ENCODE measurements around the gene ITIH4. TPM values are rescaled to one million over a fixed set of nuclear protein-coding genes. Genes with fewer than 3 reads are reported as not detected.

Gene ITIH4
- total RNA-seq, 1 experiment from 2014 or later: 0.14 TPM

DNA sequence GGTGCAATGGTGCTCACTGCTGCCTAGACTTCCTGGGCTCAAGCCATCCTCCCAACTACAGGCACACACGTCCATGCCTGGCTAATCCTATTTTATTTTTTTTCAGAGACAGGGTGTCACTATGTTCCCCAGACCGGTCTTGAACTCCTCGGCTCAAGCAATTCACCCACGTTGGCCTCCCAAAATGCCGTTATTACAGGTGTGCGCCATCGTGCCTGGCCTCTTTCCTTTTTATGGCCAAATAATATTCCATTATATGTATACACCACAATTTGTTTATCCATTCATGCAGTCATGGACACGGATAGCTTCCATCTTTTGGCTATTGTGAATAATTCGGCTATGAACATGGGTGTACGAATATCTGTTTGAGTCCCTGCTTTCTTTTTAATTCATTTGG lies 58.8 kb downstream of the ITIH4 start:
- H3K27me3 ChIP-seq (ENCODE audit: control insufficient read depth, insufficient read depth, low read length): no peaks in the 10 kb centered on the region
- no peak overlapping the region for H3K4me3 ChIP-seq (ENCODE audit: insufficient read depth, low read depth, low read length)
- H3K36me3 ChIP-seq (replicated peaks; ENCODE audit: control insufficient read depth, insufficient read depth, low read length): peaks cover 4% of the 10 kb centered on the region; the same call in 1 of the 2 replicates
- no peak for DNase-seq

GRCh38 chr3:52771334-52771681 lies 59.2 kb downstream of the ITIH4 start:
- DNase-seq: peak; percentile 32
- peak overlapping the region; percentile 81 for H3K4me3 ChIP-seq (ENCODE audit: insufficient read depth, low read depth, low read length)
- H3K36me3 ChIP-seq (replicated peaks; ENCODE audit: control insufficient read depth, insufficient read depth, low read length): peaks cover 4% of the 10 kb centered on the region; the same call in 1 of the 2 replicates
- H3K27me3 ChIP-seq (ENCODE audit: control insufficient read depth, insufficient read depth, low read length): no peaks in the 10 kb centered on the region

- no peaks in the 10 kb centered on the region for H3K27me3 ChIP-seq (ENCODE audit: control insufficient read depth, insufficient read depth, low read length)
- peaks cover 5% of the 10 kb centered on the region for H3K36me3 ChIP-seq (replicated peaks; ENCODE audit: control insufficient read depth, insufficient read depth, low read length)
- peak; percentile 97 for DNase-seq
- H3K4me3 ChIP-seq (ENCODE audit: insufficient read depth, low read depth, low read length): peak within 1 kb of the TSS; percentile 81
Measured at GRCh38 chr3:52770496-52771333, 59.8 kb downstream of the ITIH4 start, which contains the start of gene NEK4. Gene NEK4 (minus strand): TSS chr3:52770940. CDS start chr3:52770746, 194 bp downstream.

DNA sequence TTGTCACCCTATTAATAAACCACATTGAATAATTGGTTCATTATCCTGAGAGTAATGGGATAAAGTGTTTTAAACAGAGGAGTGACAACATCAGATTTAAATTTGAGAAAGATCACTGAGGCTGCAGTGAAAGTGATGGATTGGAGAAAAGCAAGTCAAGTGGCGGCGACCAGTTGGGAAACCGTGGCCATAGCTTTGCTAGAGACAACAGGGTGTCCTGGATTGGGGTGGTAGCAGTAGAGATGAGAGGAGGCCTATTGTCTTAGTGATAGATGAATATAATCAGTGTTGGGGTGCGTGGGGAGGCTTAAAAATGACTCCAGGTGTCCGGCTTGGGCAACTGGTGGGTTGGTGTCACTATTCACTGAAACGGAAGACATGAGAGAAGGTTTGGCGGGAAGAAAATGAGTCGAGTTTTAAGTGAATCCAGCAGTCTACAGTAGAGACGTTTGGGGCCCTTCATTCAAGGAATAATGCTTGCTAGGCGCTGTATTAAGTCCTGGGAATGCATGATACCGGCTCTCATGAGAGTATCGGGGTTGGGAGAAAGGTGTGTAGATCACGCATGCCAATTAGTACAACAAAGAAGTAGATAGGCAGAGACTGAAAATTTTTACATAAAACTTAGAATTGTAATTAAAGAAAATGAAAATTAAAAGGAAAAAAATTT lies 60.6 kb downstream of the ITIH4 start:
- peak; percentile 51 for DNase-seq
- Histone ChIP-seq H3K27me3 (ENCODE audit: control insufficient read depth, insufficient read depth, low read length) (no peaks in the 10 kb centered on the region), H3K4me3 (ENCODE audit: insufficient read depth, low read depth, low read length) (peak overlapping the region; percentile 81), H3K36me3 (replicated peaks; ENCODE audit: control insufficient read depth, insufficient read depth, low read length) (peaks cover 7% of the 10 kb centered on the region)

DNA sequence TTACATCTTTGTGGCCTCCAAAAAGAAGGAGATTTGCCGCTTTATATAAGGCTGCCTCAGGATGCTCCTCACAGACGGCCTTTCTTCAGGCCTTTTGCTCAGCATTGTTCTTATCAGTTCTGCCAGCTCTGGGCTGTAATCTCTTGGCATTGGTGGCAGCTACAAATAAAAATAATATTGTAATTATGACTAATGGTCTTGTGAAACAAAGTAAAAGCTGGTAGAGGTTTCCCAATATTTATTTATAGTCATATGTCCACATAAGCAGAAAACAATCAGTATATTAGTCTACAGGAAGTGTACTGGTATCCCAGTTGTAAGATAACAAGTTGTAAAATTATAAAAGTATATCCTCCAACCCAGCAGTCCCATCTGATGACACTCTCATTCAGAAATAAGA lies 67.0 kb downstream of the ITIH4 start:
- no peak for DNase-seq
- Histone ChIP-seq H3K27me3 (ENCODE audit: control insufficient read depth, insufficient read depth, low read length) (no peaks in the 10 kb centered on the region), H3K4me3 (ENCODE audit: insufficient read depth, low read depth, low read length) (no peak overlapping the region), H3K36me3 (replicated peaks; ENCODE audit: control insufficient read depth, insufficient read depth, low read length) (peaks cover 16% of the 10 kb centered on the region)

Other genes starting within 250 kb of the ITIH4 start
- gene PBRM1, start 144.8 kb downstream of the ITIH4 start, total RNA-seq (2014; rRNA removed; shearing (Covaris generic)): 29.1 and 39.6 TPM in 2 replicates
- gene GNL3, start 144.6 kb downstream of the ITIH4 start, total RNA-seq (2014; rRNA removed; shearing (Covaris generic)): 148 and 237 TPM in 2 replicates
- gene GLT8D1, start 124.9 kb downstream of the ITIH4 start, total RNA-seq (2014; rRNA removed; shearing (Covaris generic)): 48.2 and 65.7 TPM in 2 replicates
- 84.5 and 85.3 TPM in 2 replicates for gene SPCS1, start 124.6 kb downstream of the ITIH4 start, total RNA-seq (2014; rRNA removed; shearing (Covaris generic))
- gene NEK4, start 59.7 kb downstream of the ITIH4 start, total RNA-seq (2014; rRNA removed; shearing (Covaris generic)): 26.2 and 36.5 TPM in 2 replicates
- not detected in 2 replicates for gene ITIH1, start 53.1 kb downstream of the ITIH4 start, total RNA-seq (2014; rRNA removed; shearing (Covaris generic))
- not detected in 2 replicates for gene ITIH3, start 35.9 kb downstream of the ITIH4 start, total RNA-seq (2014; rRNA removed; shearing (Covaris generic))
- 0.63 and 0.97 TPM in 2 replicates for gene MUSTN1, start 4.3 kb upstream of the ITIH4 start, total RNA-seq (2014; rRNA removed; shearing (Covaris generic))
- 10.9 and 19.3 TPM in 2 replicates for gene STIMATE, start 66.9 kb upstream of the ITIH4 start, total RNA-seq (2014; rRNA removed; shearing (Covaris generic))
- gene SFMBT1, start 215.4 kb upstream of the ITIH4 start, total RNA-seq (2014; rRNA removed; shearing (Covaris generic)): 12.9 and 22.2 TPM in 2 replicates

Measured in H7 (cell line).